Central memory CD4-positive, alpha-beta T cell (primary cell): ENCODE results near the gene ASL.
"Not testable (repeated sequence)": the region's sequence is repeated elsewhere in the genome, so short reads cannot be mapped to it uniquely, and the experiment has no call there.

ENCODE experiments used
- DNase-seq: peaks from one replicate; pipeline ENCODE4 v3.0.0; 2022

ASL gene

GRCh38 chr7:66123175-66123528, 47.5 kb downstream of the ASL start:
- no peak for DNase-seq

GRCh38 chr7:66124569-66124861, 48.9 kb downstream of the ASL start:
- DNase-seq = not testable (repeated sequence)

GRCh38 chr7:66125052-66125694, 49.6 kb downstream of the ASL start:
- DNase-seq = no peak

GRCh38 chr7:66125781-66126352, 50.2 kb downstream of the ASL start:
- not testable (repeated sequence) for DNase-seq

- DNase-seq = not testable (repeated sequence)
Measured at GRCh38 chr7:66127172-66127571, 51.6 kb downstream of the ASL start.

- DNase-seq = no peak
Measured at GRCh38 chr7:66138994-66139752, 63.6 kb downstream of the ASL start.

GRCh38 chr7:66140924-66141323, 65.3 kb downstream of the ASL start:
- DNase-seq = no peak

GRCh38 chr7:66142334-66142733, 66.7 kb downstream of the ASL start:
- no peak for DNase-seq

- DNase-seq = no peak
Measured at GRCh38 chr7:66142996-66143395, 67.4 kb downstream of the ASL start.
